HCT116 (cell line): ENCODE results near the gene IRF2. TPM values are rescaled to one million over a fixed set of nuclear protein-coding genes. Genes with fewer than 3 reads are reported as not detected.

Experiments
- ATAC-seq: fragments of 200-7000 bp; cut with Tn5 transposase; 2 replicates; pipeline ENCODE4 v1.9.1; 2020; ENCODE audit warnings: mild to moderate bottlenecking, moderate library complexity
- BruUV-seq: library from RNA; stranded (reverse); fragments of 400-500 nt; replicated peaks from 2 replicates; lab custom pipeline; 2021; lab: Mats Ljungman, UMichigan
- CTCF ChIA-PET: fragments of 300-600 bp; sonication (Branson Sonifier 250); formaldehyde crosslinking; loops from one replicate; lab custom pipeline; 2021; ENCODE audit warnings: antibody characterized with exemption; lab: Charles Lee
- POLR2A ChIA-PET: fragments of 300-600, 350-600 bp; sonication (Branson Sonifier 250); formaldehyde crosslinking; loops from one replicate; lab custom pipeline; 2021; ENCODE audit warnings: antibody characterized with exemption; lab: Charles Lee
- RAD21 ChIA-PET, 2 experiments: fragments of 300-600 bp; sonication (Branson Sonifier 250); formaldehyde crosslinking; loops; one replicate each; lab custom pipeline; 2023; ENCODE audit warnings: low total read pairs in 2 of 2; ENCODE audit not compliant: uncharacterized antibody in 2 of 2, unreplicated experiment in 2 of 2, low non-redundant PET in 1 of 2; lab: Charles Lee
- DNase-seq: peaks from one replicate; pipeline ENCODE4 v3.0.0-alpha.2; 2010; ENCODE audit warnings: low read depth, low spot score
- H2AFZ ChIP-seq: fragments of 200-600 bp; shearing (Covaris generic), sonication (generic); 2 replicates; pipeline ENCODE4 v1.6.1; 2017; ENCODE audit warnings: low read depth, mixed run types, mixed read lengths, antibody characterized with exemption, low read length; ENCODE audit not compliant: poor library complexity, severe bottlenecking
- H3K27ac ChIP-seq: 2 replicates; pipeline ENCODE4 v1.5.1; 2012; ENCODE audit warnings: low read depth, low read length
- H3K27me3 ChIP-seq: fragments of 200-600 bp; sonication (generic); 2 replicates; pipeline ENCODE4 v1.6.1; 2016; ENCODE audit warnings: mixed run types, low read length, mixed read lengths; ENCODE audit not compliant: insufficient read depth
- H3K36me3 ChIP-seq, 2 experiments: fragments of 200-500 bp in 1 of 2; fragments of 200-600 bp in 1 of 2; sonication (Bioruptor generic) in 1 of 2; sonication (generic) in 1 of 2; 2 replicates each; pipeline versions ENCODE4 v1.5.1 to v1.6.1; 2014 to 2016; ENCODE audit warnings: low read length in 2 of 2, inconsistent platforms in 1 of 2, mixed read lengths in 1 of 2, mixed run types in 1 of 2; ENCODE audit not compliant: insufficient read depth in 2 of 2, control insufficient read depth in 1 of 2
- H3K4me1 ChIP-seq, 2 experiments: fragments of 200-600 bp in 1 of 2; sonication (generic) in 1 of 2; 2 replicates each; pipeline versions ENCODE4 v1.5.1 to v1.6.1; 2012 to 2017; ENCODE audit warnings: low read length in 2 of 2, inconsistent platforms in 1 of 2, mild to moderate bottlenecking in 1 of 2, mixed read lengths in 1 of 2, mixed run types in 1 of 2, moderate library complexity in 1 of 2; ENCODE audit not compliant: insufficient read depth in 2 of 2, control insufficient read depth in 1 of 2
- H3K4me2 ChIP-seq: fragments of 200-600 bp; sonication (generic); 2 replicates; pipeline ENCODE4 v1.6.1; 2017; ENCODE audit warnings: mixed run types, low read length, mixed read lengths
- H3K4me3 ChIP-seq, 2 experiments: fragments of 200-600 bp in 1 of 2; sonication (generic) in 1 of 2; replicated peaks in 1 of 2; 2 replicates each; pipeline ENCODE4 v1.5.1; 2011 to 2016; ENCODE audit warnings: low read length in 2 of 2, control low read depth in 1 of 2, low read depth in 1 of 2, mild to moderate bottlenecking in 1 of 2, mixed read lengths in 1 of 2, mixed run types in 1 of 2
- H3K79me2 ChIP-seq: fragments of 200-600 bp; sonication (generic); 2 replicates; pipeline ENCODE4 v1.6.1; 2017; ENCODE audit warnings: mild to moderate bottlenecking, mixed run types, low read length, moderate library complexity, mixed read lengths; ENCODE audit not compliant: insufficient read depth
- H3K9ac ChIP-seq: fragments of 200-600 bp; sonication (generic); 2 replicates; pipeline ENCODE4 v1.6.1; 2016; ENCODE audit warnings: low read length, mixed read lengths
- H3K9me2 ChIP-seq: fragments of 200-600 bp; sonication (generic), shearing (Covaris generic); 2 replicates; pipeline ENCODE4 v1.6.1; 2017; ENCODE audit warnings: mixed run types, mild to moderate bottlenecking, moderate library complexity; ENCODE audit not compliant: insufficient read depth
- H3K9me3 ChIP-seq, 2 experiments: fragments of 200-500 bp in 1 of 2; fragments of 200-600 bp in 1 of 2; sonication (Bioruptor generic) in 1 of 2; sonication (generic) in 1 of 2; 2 replicates each; pipeline ENCODE4 v1.6.1; 2014 to 2017; ENCODE audit warnings: low read length in 2 of 2, mixed read lengths in 2 of 2, inconsistent platforms in 1 of 2, low read depth in 1 of 2, mild to moderate bottlenecking in 1 of 2, mixed run types in 1 of 2, moderate library complexity in 1 of 2; ENCODE audit not compliant: control insufficient read depth in 1 of 2, insufficient read depth in 1 of 2
- H4K20me1 ChIP-seq: fragments of 200-600 bp; sonication (generic), shearing (Covaris generic); 2 replicates; pipeline ENCODE4 v1.6.1; 2017; ENCODE audit warnings: mixed run types, mild to moderate bottlenecking, moderate library complexity; ENCODE audit not compliant: insufficient read depth
- CEBPB ChIP-seq: IDR thresholded peaks from 2 replicates; pipeline ENCODE4 v1.6.1; 2012; ENCODE audit warnings: low read depth
- EZH2phosphoT487 ChIP-seq: fragments of 200-600 bp; IDR thresholded peaks from 2 replicates; pipeline ENCODE4 v1.6.1; 2018; ENCODE audit warnings: antibody characterized with exemption, borderline replicate concordance
- FOSL1 ChIP-seq: IDR thresholded peaks from 2 replicates; pipeline ENCODE4 v1.6.1; 2012; ENCODE audit warnings: low read depth
- JUND ChIP-seq: IDR thresholded peaks from 2 replicates; pipeline ENCODE4 v1.6.1; 2012
- POLR2A ChIP-seq: IDR thresholded peaks from 2 replicates; pipeline ENCODE4 v1.7.0; 2011; ENCODE audit warnings: borderline replicate concordance; ENCODE audit not compliant: insufficient read depth, insufficient read length; ENCODE audit errors: extremely low read depth
- POLR2AphosphoS5 ChIP-seq: IDR thresholded peaks from 2 replicates; pipeline ENCODE4 v1.6.1; 2011; ENCODE audit warnings: mild to moderate bottlenecking, low read depth, low read length, moderate library complexity
- RAD21 ChIP-seq: IDR thresholded peaks from 2 replicates; pipeline ENCODE4 v1.6.1; 2012; ENCODE audit warnings: low read depth, mild to moderate bottlenecking
- REST ChIP-seq: IDR thresholded peaks from 2 replicates; pipeline ENCODE4 v1.6.1; 2012; ENCODE audit warnings: low read depth
- ZFX ChIP-seq: fragments of 450-650 bp; IDR thresholded peaks from 2 replicates; pipeline ENCODE4 v1.6.1; 2017
- ZNF274 ChIP-seq: fragments of 200-500 bp; sonication (Bioruptor generic); IDR thresholded peaks from 2 replicates; pipeline ENCODE4 v1.6.1; 2014; ENCODE audit warnings: mild to moderate bottlenecking, low read depth, low read length, inconsistent platforms
- intact Hi-C: fragments of 100-400 bp; cut with micrococcal nuclease; formaldehyde crosslinking; loops from 2 replicates; pipeline ENCODE4 v1.10.0; 2022
- total RNA-seq: library from RNA; stranded (reverse); gene quantifications from one replicate; pipeline ENCODE4 v1.2.1, GENCODE V29; 2021; ENCODE audit not compliant: unreplicated experiment
- TF ChIP-seq, protein P1 (sequence below): IDR thresholded peaks from 2 replicates; pipeline ENCODE4 v1.6.1; 2011; ENCODE audit warnings: mild to moderate bottlenecking, low read length, moderate library complexity; ENCODE audit not compliant: insufficient replicate concordance; ENCODE audit errors: extremely low read depth
- TF ChIP-seq, protein P2 (sequence below): IDR thresholded peaks from 2 replicates; pipeline ENCODE4 v1.6.1; 2012

Gene IRF2
- total RNA-seq, 1 experiment from 2014 or later = 10.6 TPM

- no peaks in the 10 kb centered on the region for H3K9me3 ChIP-seq
- no peaks in the 10 kb centered on the region for H3K27me3 ChIP-seq
- no peak overlapping the region for H3K4me3 ChIP-seq
- ChIA-PET CTCF (no interaction called here), RAD21 (no interaction called here), POLR2A (no interaction called here)
- H3K9me2 ChIP-seq = no peaks in the 10 kb centered on the region
- ATAC-seq (no peak), DNase-seq (no peak)
- H3K4me2 ChIP-seq = no peak overlapping the region
- no peaks in the 10 kb centered on the region for H3K36me3 ChIP-seq
- peaks cover 15% of the 10 kb centered on the region; the same call in 1 of the 2 replicates for H3K79me2 ChIP-seq
- TF ChIP-seq EZH2phosphoT487 = no peak
- TF ChIP-seq ZFX = no peak
- TF ChIP-seq POLR2AphosphoS5 = no peak
- no peak for TF ChIP-seq REST
- TF ChIP-seq, protein P1, sequence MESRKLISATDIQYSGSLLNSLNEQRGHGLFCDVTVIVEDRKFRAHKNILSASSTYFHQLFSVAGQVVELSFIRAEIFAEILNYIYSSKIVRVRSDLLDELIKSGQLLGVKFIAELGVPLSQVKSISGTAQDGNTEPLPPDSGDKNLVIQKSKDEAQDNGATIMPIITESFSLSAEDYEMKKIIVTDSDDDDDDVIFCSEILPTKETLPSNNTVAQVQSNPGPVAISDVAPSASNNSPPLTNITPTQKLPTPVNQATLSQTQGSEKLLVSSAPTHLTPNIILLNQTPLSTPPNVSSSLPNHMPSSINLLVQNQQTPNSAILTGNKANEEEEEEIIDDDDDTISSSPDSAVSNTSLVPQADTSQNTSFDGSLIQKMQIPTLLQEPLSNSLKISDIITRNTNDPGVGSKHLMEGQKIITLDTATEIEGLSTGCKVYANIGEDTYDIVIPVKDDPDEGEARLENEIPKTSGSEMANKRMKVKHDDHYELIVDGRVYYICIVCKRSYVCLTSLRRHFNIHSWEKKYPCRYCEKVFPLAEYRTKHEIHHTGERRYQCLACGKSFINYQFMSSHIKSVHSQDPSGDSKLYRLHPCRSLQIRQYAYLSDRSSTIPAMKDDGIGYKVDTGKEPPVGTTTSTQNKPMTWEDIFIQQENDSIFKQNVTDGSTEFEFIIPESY = no peak
- no peak for TF ChIP-seq ZNF274
- TF ChIP-seq POLR2A = no peak
- no peak for TF ChIP-seq JUND
- TF ChIP-seq, protein P2, sequence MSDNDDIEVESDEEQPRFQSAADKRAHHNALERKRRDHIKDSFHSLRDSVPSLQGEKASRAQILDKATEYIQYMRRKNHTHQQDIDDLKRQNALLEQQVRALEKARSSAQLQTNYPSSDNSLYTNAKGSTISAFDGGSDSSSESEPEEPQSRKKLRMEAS = no peak
- TF ChIP-seq RAD21 = no peak
- TF ChIP-seq FOSL1 = no peak
- no peak for TF ChIP-seq CEBPB
- no peaks in the 10 kb centered on the region for H4K20me1 ChIP-seq
- intact Hi-C loops = loop anchor here (5.0 kb wide), 1 partner anchor 67 kb away; no protein-coding TSS in a partner anchor
- no peak overlapping the region for H2AFZ ChIP-seq
- H3K27ac ChIP-seq = no peak overlapping the region
- no TSS peak for BruUV-seq
- no peak overlapping the region for H3K9ac ChIP-seq
- H3K4me1 ChIP-seq = peaks cover 0 to 13% of the 10 kb centered on the region in 2 experiments; a peak in 2 of 4 replicates
These were observed 3.6 kb downstream of the IRF2 start for GRCh38 chr4:184470785-184471110.
